NCI-H526 (cell line): Measurements from ENCODE around the gene PM20D2.

Source experiments
- DNase-seq, 2 experiments: peaks; one replicate each; lab custom pipeline; 2025; lab: John Stamatoyannopoulos, UW

PM20D2 gene

GRCh38 chr6:89200706-89201215 is 54.9 kb downstream of the PM20D2 start:
- DNase-seq = no peak

- no peak for DNase-seq
These were observed 58.2 kb downstream of the PM20D2 start for GRCh38 chr6:89204096-89204495.

- DNase-seq = no peak
These were observed 60.0 kb downstream of the PM20D2 start for GRCh38 chr6:89205819-89206218.

GRCh38 chr6:89208551-89208950 is 62.7 kb downstream of the PM20D2 start:
- no peak for DNase-seq

GRCh38 chr6:89209457-89209856 is 63.6 kb downstream of the PM20D2 start:
- DNase-seq = no peak

GRCh38 chr6:89212472-89212871 is 66.6 kb downstream of the PM20D2 start:
- no peak for DNase-seq

- no peak for DNase-seq
These were observed 68.3 kb downstream of the PM20D2 start for GRCh38 chr6:89214197-89214596.
